ENCODE data around the gene DBH.

- TF ChIP-seq CTCF (IDR thresholded peaks at IDR 0.05), result no peak
- TF ChIP-seq POLR2A (IDR thresholded peaks at IDR 0.05), result no peak
These were observed 27.3 kb upstream of the DBH start for GRCh38 chr9:133608889-133609288.
